HFFc6 (cell line): ENCODE measurements around the gene GLIS1. TPM values are rescaled to one million over a fixed set of nuclear protein-coding genes. Genes with fewer than 3 reads are reported as not detected.

ENCODE experiments used
- DNase-seq: peaks from one replicate; pipeline ENCODE4 v3.0.0-alpha.2; 2018
- H3K27ac Mint-ChIP-seq: 2 replicates; pipeline ENCODE4 v1.8.0; 2020; ENCODE audit warnings: mild to moderate bottlenecking, mixed read lengths
- H3K27me3 Mint-ChIP-seq: 2 replicates; pipeline ENCODE4 v1.8.0; 2021; ENCODE audit warnings: mild to moderate bottlenecking, moderate library complexity, mixed read lengths; ENCODE audit not compliant: insufficient read depth
- H3K36me3 Mint-ChIP-seq: 2 replicates; pipeline ENCODE4 v1.8.0; 2021; ENCODE audit warnings: low read depth, mixed read lengths
- H3K4me1 Mint-ChIP-seq: 2 replicates; pipeline ENCODE4 v1.8.0; 2020; ENCODE audit warnings: low read depth, mixed read lengths
- H3K4me3 Mint-ChIP-seq: 2 replicates; pipeline ENCODE4 v1.8.0; 2020; ENCODE audit warnings: mild to moderate bottlenecking, moderate library complexity, mixed read lengths
- H3K9me3 Mint-ChIP-seq: 2 replicates; pipeline ENCODE4 v1.8.0; 2020; ENCODE audit warnings: mild to moderate bottlenecking, mixed read lengths
- CTCF ChIP-seq: fragments of 200-600 bp; sonication (generic); IDR thresholded peaks from 2 replicates; pipeline ENCODE4 v1.5.0; 2021; ENCODE audit warnings: antibody characterized with exemption, mild to moderate bottlenecking
- total RNA-seq, 6 experiments: library from RNA; stranded (reverse); fragmentation: NEBNext Ultra II Directional; extraction: Animal tissue kit (Norgen Biotek cat#: 25700); gene quantifications; 2 replicates in 1 of 6; 3 replicates in 5 of 6; pipeline ENCODE4 v1.2.3, GENCODE V29; 2021

The GLIS1 gene
- total RNA-seq, 6 experiments from 2014 or later, result 1.1 to 1.9 (median 1.2) TPM

GRCh38 chr1:53485478-53486394 is 253.2 kb downstream of the GLIS1 start:
- H3K27me3 Mint-ChIP-seq, result peaks cover 53% of the 10 kb centered on the region
- no peaks in the 10 kb centered on the region for H3K4me1 Mint-ChIP-seq
- DNase-seq, result peak; percentile 44
- TF ChIP-seq CTCF, result peak; percentile 95
- peaks cover 13% of the 10 kb centered on the region for H3K9me3 Mint-ChIP-seq
- peaks cover 5% of the 10 kb centered on the region; the same call in 1 of the 2 replicates for H3K36me3 Mint-ChIP-seq
- no peak overlapping the region for H3K27ac Mint-ChIP-seq
- no peak overlapping the region for H3K4me3 Mint-ChIP-seq

DNA sequence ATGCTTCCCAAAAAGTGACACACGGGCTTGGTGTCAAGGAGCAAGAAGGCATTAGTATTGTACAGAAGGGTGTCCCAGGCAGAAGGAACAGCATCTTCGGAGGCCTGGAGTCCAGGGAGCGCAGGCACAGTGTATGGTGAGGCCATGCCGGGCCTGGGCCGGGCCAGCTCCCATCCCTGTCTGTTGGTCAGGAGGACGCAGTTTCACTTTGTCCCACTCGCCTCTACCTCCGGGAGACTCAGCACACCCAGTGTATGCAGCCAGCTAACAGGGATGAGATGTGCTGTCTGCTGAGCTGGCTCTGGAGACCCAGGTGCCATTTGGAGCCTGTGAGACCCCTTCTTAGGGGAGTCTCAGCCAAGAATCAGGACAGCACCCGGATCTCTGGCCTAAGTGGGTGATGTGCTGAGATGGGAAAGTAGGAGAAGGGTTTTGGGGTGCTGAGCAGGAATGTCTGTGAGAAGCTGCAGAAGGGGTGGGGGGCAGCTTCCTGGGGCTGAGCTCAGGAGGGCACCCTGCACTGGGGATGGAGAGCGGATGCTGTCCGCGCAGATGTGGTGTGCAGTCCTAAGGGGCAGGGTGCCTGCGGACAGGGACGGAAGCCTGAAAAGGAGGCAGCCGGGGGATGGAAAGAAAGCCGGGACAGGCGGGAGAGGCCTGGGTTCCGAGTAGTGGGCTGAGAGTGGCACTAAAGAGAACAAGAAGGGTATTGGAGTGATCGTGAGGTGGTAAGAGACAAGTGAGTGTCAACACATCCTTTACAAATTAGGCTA is 254.1 kb downstream of the GLIS1 start:
- H3K36me3 Mint-ChIP-seq, result peaks cover 5% of the 10 kb centered on the region; the same call in 1 of the 2 replicates
- peaks cover 8% of the 10 kb centered on the region for H3K9me3 Mint-ChIP-seq
- no peak overlapping the region for H3K27ac Mint-ChIP-seq
- no peak for DNase-seq
- H3K4me3 Mint-ChIP-seq, result no peak overlapping the region
- H3K27me3 Mint-ChIP-seq, result peaks cover 57% of the 10 kb centered on the region
- no peak for TF ChIP-seq CTCF
- H3K4me1 Mint-ChIP-seq, result no peaks in the 10 kb centered on the region

- DNase-seq, result no peak
- no peak for TF ChIP-seq CTCF
Observed at GRCh38 chr1:53483656-53484055, 255.3 kb downstream of the GLIS1 start.

GRCh38 chr1:53483170-53483569 is 255.8 kb downstream of the GLIS1 start:
- no peak overlapping the region for H3K4me3 Mint-ChIP-seq
- H3K27ac Mint-ChIP-seq, result no peak overlapping the region
- TF ChIP-seq CTCF, result no peak
- H3K36me3 Mint-ChIP-seq, result no peaks in the 10 kb centered on the region
- DNase-seq, result no peak
- no peaks in the 10 kb centered on the region for H3K9me3 Mint-ChIP-seq
- H3K4me1 Mint-ChIP-seq, result no peaks in the 10 kb centered on the region
- peaks cover 52% of the 10 kb centered on the region for H3K27me3 Mint-ChIP-seq

More at GRCh38 chr1:53483656-53484055, 255.3 kb downstream of the GLIS1 start:
- Mint-ChIP-seq H3K4me1 (no peaks in the 10 kb centered on the region), H3K27ac (no peak overlapping the region), H3K9me3 (no peaks in the 10 kb centered on the region), H3K27me3 (peaks cover 57% of the 10 kb centered on the region), H3K4me3 (no peak overlapping the region), H3K36me3 (no peaks in the 10 kb centered on the region)

GRCh38 chr1:53482441-53483153 is 256.4 kb downstream of the GLIS1 start:
- DNase-seq, result no peak
- H3K9me3 Mint-ChIP-seq, result no peaks in the 10 kb centered on the region
- no peak for TF ChIP-seq CTCF
- H3K36me3 Mint-ChIP-seq, result no peaks in the 10 kb centered on the region
- no peaks in the 10 kb centered on the region for H3K4me1 Mint-ChIP-seq
- H3K4me3 Mint-ChIP-seq, result no peak overlapping the region
- no peak overlapping the region for H3K27ac Mint-ChIP-seq
- H3K27me3 Mint-ChIP-seq, result peaks cover 47% of the 10 kb centered on the region
